CD4-positive, alpha-beta T cell (primary cell): ENCODE data around the gene TSR3. TPM values are rescaled to one million over a fixed set of nuclear protein-coding genes. Genes with fewer than 3 reads are reported as not detected.

Experiments
- ATAC-seq: fragments of 200-7000 bp; cut with Tn5 transposase; one replicate; pipeline ENCODE4 v1.10.0; 2022; ENCODE audit warnings: mild to moderate bottlenecking; ENCODE audit not compliant: poor library complexity
- CTCF ChIA-PET: fragments of 350-600 bp; sonication (Branson Sonifier 250); formaldehyde crosslinking; loops from one replicate; lab custom pipeline; 2021; ENCODE audit warnings: antibody characterized with exemption, inconsistent platforms; lab: Charles Lee
- POLR2A ChIA-PET: fragments of 350-600 bp; sonication (Branson Sonifier 250); formaldehyde crosslinking; loops from one replicate; lab custom pipeline; 2021; ENCODE audit warnings: antibody characterized with exemption, inconsistent platforms; lab: Charles Lee
- DNase-seq, 14 experiments: peaks; one replicate each; pipeline ENCODE4 v3.0.0-alpha.2; 2013 to 2020; ENCODE audit warnings: mixed read lengths in 2 of 14
- H3K27ac ChIP-seq, 2 donors: one replicate each; pipeline versions ENCODE4 v1.5.1 to v1.7.0; 2013; ENCODE audit warnings: low read length in 2 of 2, low read depth in 1 of 2, mild to moderate bottlenecking in 1 of 2
- H3K27me3 ChIP-seq, 2 experiments: 1 replicate in 1 of 2; 2 replicates in 1 of 2; pipeline versions ENCODE4 v1.6.1 to v1.7.0; 2013; ENCODE audit warnings: low read length in 2 of 2, control low read depth in 1 of 2, mild to moderate bottlenecking in 1 of 2, moderate library complexity in 1 of 2; ENCODE audit not compliant: insufficient read depth in 2 of 2, control insufficient read depth in 1 of 2
- H3K36me3 ChIP-seq: one replicate; pipeline ENCODE4 v1.6.1; 2013; ENCODE audit warnings: low read length, control low read depth; ENCODE audit not compliant: insufficient read depth
- H3K4me1 ChIP-seq: one replicate; pipeline ENCODE4 v1.6.1; 2013; ENCODE audit warnings: low read length, control low read depth; ENCODE audit not compliant: insufficient read depth
- H3K4me3 ChIP-seq: one replicate; pipeline ENCODE4 v1.5.1; 2013; ENCODE audit warnings: mild to moderate bottlenecking, low read length, moderate library complexity
- H3K9me3 ChIP-seq, 2 experiments: 1 replicate in 1 of 2; 2 replicates in 1 of 2; pipeline versions ENCODE4 v1.6.1 to v1.7.0; 2013; ENCODE audit warnings: low read length in 2 of 2, mild to moderate bottlenecking in 2 of 2, control low read depth in 1 of 2, moderate library complexity in 1 of 2; ENCODE audit not compliant: control insufficient read depth in 1 of 2, insufficient read depth in 1 of 2
- H3K27ac Mint-ChIP-seq: one replicate; pipeline ENCODE4 v1.8.0; 2020; ENCODE audit warnings: mixed read lengths
- H3K27me3 Mint-ChIP-seq: one replicate; pipeline ENCODE4 v1.8.0; 2021; ENCODE audit warnings: mixed read lengths
- H3K36me3 Mint-ChIP-seq: one replicate; pipeline ENCODE4 v1.8.0; 2021; ENCODE audit warnings: low read depth, mixed read lengths
- H3K4me1 Mint-ChIP-seq: one replicate; pipeline ENCODE4 v1.8.0; 2021; ENCODE audit warnings: low read depth, mixed read lengths
- H3K4me3 Mint-ChIP-seq: one replicate; pipeline ENCODE4 v1.8.0; 2020; ENCODE audit warnings: mild to moderate bottlenecking, mixed read lengths
- H3K9me3 Mint-ChIP-seq: one replicate; pipeline ENCODE4 v1.8.0; 2020; ENCODE audit warnings: mixed read lengths
- CTCF ChIP-seq: fragments of 200-600 bp; IDR thresholded peaks from one replicate; pipeline ENCODE4 v1.8.0; 2022; ENCODE audit warnings: antibody characterized with exemption, mild to moderate bottlenecking
- intact Hi-C, 2 experiments: fragments of 100-400 bp; cut with DNase I in 1 of 2; cut with micrococcal nuclease in 1 of 2; formaldehyde crosslinking; loops; one replicate each; pipeline versions ENCODE4 v1.15.1 to v1.9.0; 2023 to 2025; cut with DNase I, micrococcal nuclease
- total RNA-seq, 174 experiments: library from RNA in 2 of 174; stranded (reverse) in 2 of 174; gene quantifications; one replicate each; pipeline ENCODE4 v1.2.3 and lab custom pipeline; 2021 to 2026

Gene TSR3
- total RNA-seq, 2 experiments from 2014 or later = 19.9 to 21.4 TPM

GRCh38 chr16:1375298-1375640 is 23.6 kb upstream of the TSR3 start:
- POLR2A ChIA-PET = no interaction called here
- no peak overlapping the region for H3K27ac Mint-ChIP-seq
- peaks cover 21% of the 10 kb centered on the region for H3K4me1 ChIP-seq
- H3K4me3 ChIP-seq = no peak overlapping the region
- intact Hi-C loops = no loop called here
- peaks cover 31% of the 10 kb centered on the region for H3K36me3 ChIP-seq
- no peak overlapping the region for H3K4me3 Mint-ChIP-seq
- no peaks in the 10 kb centered on the region for H3K9me3 ChIP-seq
- H3K36me3 Mint-ChIP-seq = peaks cover 21% of the 10 kb centered on the region
- DNase-seq (no peak), ATAC-seq (no peak)
- no peak for TF ChIP-seq CTCF
- no peaks in the 10 kb centered on the region for H3K9me3 Mint-ChIP-seq
- peaks cover 9% of the 10 kb centered on the region for H3K4me1 Mint-ChIP-seq
- no peaks in the 10 kb centered on the region for H3K27me3 Mint-ChIP-seq
- no peaks in the 10 kb centered on the region for H3K27me3 ChIP-seq
- CTCF ChIA-PET = no interaction called here
- no peak overlapping the region for H3K27ac ChIP-seq

GRCh38 chr16:1374418-1375297 is 23.0 kb upstream of the TSR3 start:
- Histone ChIP-seq H3K4me1 (peaks cover 14% of the 10 kb centered on the region), H3K4me3 (no peak overlapping the region), H3K36me3 (peaks cover 36% of the 10 kb centered on the region), H3K9me3 (no peaks in the 10 kb centered on the region), H3K27ac (no peak overlapping the region), H3K27me3 (no peaks in the 10 kb centered on the region)
- no peak overlapping the region for H3K27ac Mint-ChIP-seq
- intact Hi-C loops = no loop called here
- H3K9me3 Mint-ChIP-seq = no peaks in the 10 kb centered on the region
- no peak overlapping the region for H3K4me3 Mint-ChIP-seq
- TF ChIP-seq CTCF = no peak
- ATAC-seq = no peak
- H3K27me3 Mint-ChIP-seq = no peaks in the 10 kb centered on the region
- peaks cover 19% of the 10 kb centered on the region for H3K36me3 Mint-ChIP-seq
- POLR2A ChIA-PET = no interaction called here
- H3K4me1 Mint-ChIP-seq = peaks cover 4% of the 10 kb centered on the region
- no peak for DNase-seq
- CTCF ChIA-PET = no interaction called here

- TF ChIP-seq CTCF = no peak
- Histone ChIP-seq H3K4me1 (no peaks in the 10 kb centered on the region), H3K9me3 (no peaks in the 10 kb centered on the region), H3K27ac (no peak overlapping the region), H3K36me3 (peaks cover 37% of the 10 kb centered on the region), H3K27me3 (no peaks in the 10 kb centered on the region), H3K4me3 (no peak overlapping the region)
- DNase-seq = no peak
- Mint-ChIP-seq H3K27ac (no peak overlapping the region), H3K9me3 (no peaks in the 10 kb centered on the region), H3K4me3 (no peak overlapping the region), H3K4me1 (no peaks in the 10 kb centered on the region), H3K27me3 (no peaks in the 10 kb centered on the region), H3K36me3 (peaks cover 15% of the 10 kb centered on the region)
- POLR2A ChIA-PET = no interaction called here
- ATAC-seq = no peak
- intact Hi-C loops = no loop called here
- CTCF ChIA-PET = interaction anchor here (1.0 kb wide), 1 partner anchor 9 kb away, joined by 4 read pairs; no protein-coding TSS in a partner anchor
These were observed 20.7 kb upstream of the TSR3 start for GRCh38 chr16:1372292-1372950.
